ENCODE measurements around the gene ZNF358. TPM values are rescaled to one million over a fixed set of nuclear protein-coding genes. Genes with fewer than 3 reads are reported as not detected.

The ZNF358 gene
- total and polyA plus RNA-seq, 2 donors: 7.1 to 23.5 TPM

GRCh38 chr19:7513809-7514642 is 1.9 kb upstream of the ZNF358 start:
- H3K27me3 ChIP-seq (ENCODE audit: control insufficient read depth in 2 of 2, insufficient read depth in 1 of 2, low read length in 1 of 2): peaks cover 3 to 31% of the 10 kb centered on the region in 2 donors
- peaks cover 7 to 11% of the 10 kb centered on the region in 2 donors for H3K4me1 ChIP-seq (ENCODE audit: control insufficient read depth in 2 of 2, insufficient read depth in 2 of 2, low read length in 2 of 2)
- H3K9me3 ChIP-seq (ENCODE audit: control insufficient read depth in 2 of 2, insufficient read depth in 1 of 2, low read length in 1 of 2): no peaks in the 10 kb centered on the region
- H3K4me3 ChIP-seq (ENCODE audit: low read length in 2 of 2): no peak overlapping the region
- no peak overlapping the region for H3K27ac ChIP-seq (ENCODE audit: low read depth in 1 of 2, low read length in 1 of 2)
- 96% methylated on average over 5 of the region's 5 CpGs for WGBS
- DNase-seq (ENCODE audit: low read depth in 6 of 9, low spot score in 9 of 9): no peak
- H3K36me3 ChIP-seq (ENCODE audit: control insufficient read depth in 2 of 2, insufficient read depth in 2 of 2, low read length in 1 of 2): no peaks in the 10 kb centered on the region

- no peak for DNase-seq (ENCODE audit: low read depth in 6 of 9, low spot score in 9 of 9)
- Histone ChIP-seq H3K4me1 (ENCODE audit: control insufficient read depth in 2 of 2, insufficient read depth in 2 of 2, low read length in 2 of 2) (peaks cover 7 to 11% of the 10 kb centered on the region in 2 donors), H3K27me3 (ENCODE audit: control insufficient read depth in 2 of 2, insufficient read depth in 1 of 2, low read length in 1 of 2) (peaks cover 3 to 31% of the 10 kb centered on the region in 2 donors), H3K4me3 (ENCODE audit: low read length in 2 of 2) (no peak overlapping the region), H3K36me3 (ENCODE audit: control insufficient read depth in 2 of 2, insufficient read depth in 2 of 2, low read length in 1 of 2) (peaks cover 0 to 5% of the 10 kb centered on the region in 2 donors), H3K9me3 (ENCODE audit: control insufficient read depth in 2 of 2, insufficient read depth in 1 of 2, low read length in 1 of 2) (no peaks in the 10 kb centered on the region), H3K27ac (ENCODE audit: low read depth in 1 of 2, low read length in 1 of 2) (peak overlapping the region; percentile 33 to 45)
- WGBS: 92% methylated on average over 13 of the region's 13 CpGs
These were observed 726 bp upstream of the ZNF358 start for GRCh38 chr19:7515110-7515644.

- Histone ChIP-seq H3K9me3 (ENCODE audit: control insufficient read depth in 2 of 2, insufficient read depth in 1 of 2, low read length in 1 of 2) (no peaks in the 10 kb centered on the region), H3K4me1 (ENCODE audit: control insufficient read depth in 2 of 2, insufficient read depth in 2 of 2, low read length in 2 of 2) (peaks cover 7 to 11% of the 10 kb centered on the region in 2 donors), H3K27ac (ENCODE audit: low read depth in 1 of 2, low read length in 1 of 2) (no peak overlapping the region), H3K4me3 (ENCODE audit: low read length in 2 of 2) (peak overlapping the region; percentile 50 to 66), H3K36me3 (ENCODE audit: control insufficient read depth in 2 of 2, insufficient read depth in 2 of 2, low read length in 1 of 2) (peaks cover 0 to 5% of the 10 kb centered on the region in 2 donors), H3K27me3 (ENCODE audit: control insufficient read depth in 2 of 2, insufficient read depth in 1 of 2, low read length in 1 of 2) (peaks cover 3 to 31% of the 10 kb centered on the region in 2 donors)
- no peak for DNase-seq (ENCODE audit: low read depth in 6 of 9, low spot score in 9 of 9)
- WGBS: 5% methylated on average over 28 of the region's 28 CpGs
These were observed 430 bp downstream of the ZNF358 start for GRCh38 chr19:7516333-7516732.

- DNase-seq (ENCODE audit: low read depth in 6 of 9, low spot score in 9 of 9): no peak
- WGBS: 92% methylated on average over 4 of the region's 4 CpGs
- peaks cover 3 to 31% of the 10 kb centered on the region in 2 donors for H3K27me3 ChIP-seq (ENCODE audit: control insufficient read depth in 2 of 2, insufficient read depth in 1 of 2, low read length in 1 of 2)
- peaks cover 7 to 14% of the 10 kb centered on the region in 2 donors for H3K4me1 ChIP-seq (ENCODE audit: control insufficient read depth in 2 of 2, insufficient read depth in 2 of 2, low read length in 2 of 2)
- no peaks in the 10 kb centered on the region for H3K9me3 ChIP-seq (ENCODE audit: control insufficient read depth in 2 of 2, insufficient read depth in 1 of 2, low read length in 1 of 2)
- H3K27ac ChIP-seq (ENCODE audit: low read depth in 1 of 2, low read length in 1 of 2): peak overlapping the region in 1 of 2 donors; percentile 38
- H3K4me3 ChIP-seq (ENCODE audit: low read length in 2 of 2): peak overlapping the region; percentile 50 to 66
- peaks cover 0 to 5% of the 10 kb centered on the region in 2 donors for H3K36me3 ChIP-seq (ENCODE audit: control insufficient read depth in 2 of 2, insufficient read depth in 2 of 2, low read length in 1 of 2)
These were observed 975 bp downstream of the ZNF358 start for GRCh38 chr19:7516878-7517277.

GRCh38 chr19:7519361-7520130 is 3.6 kb downstream of the ZNF358 start:
- no peak for DNase-seq (ENCODE audit: low read depth in 6 of 9, low spot score in 9 of 9)
- Histone ChIP-seq H3K27ac (ENCODE audit: low read depth in 1 of 2, low read length in 1 of 2) (no peak overlapping the region), H3K4me3 (ENCODE audit: low read length in 2 of 2) (no peak overlapping the region), H3K36me3 (ENCODE audit: control insufficient read depth in 2 of 2, insufficient read depth in 2 of 2, low read length in 1 of 2) (peaks cover 2 to 5% of the 10 kb centered on the region in 2 donors), H3K9me3 (ENCODE audit: control insufficient read depth in 2 of 2, insufficient read depth in 1 of 2, low read length in 1 of 2) (no peaks in the 10 kb centered on the region), H3K4me1 (ENCODE audit: control insufficient read depth in 2 of 2, insufficient read depth in 2 of 2, low read length in 2 of 2) (peaks cover 17 to 27% of the 10 kb centered on the region in 2 donors), H3K27me3 (ENCODE audit: control insufficient read depth in 2 of 2, insufficient read depth in 1 of 2, low read length in 1 of 2) (peaks cover 3 to 25% of the 10 kb centered on the region in 2 donors)
- 98% methylated on average over 74 of the region's 74 CpGs for WGBS

GRCh38 chr19:7520131-7521051 is 4.5 kb downstream of the ZNF358 start:
- H3K4me1 ChIP-seq (ENCODE audit: control insufficient read depth in 2 of 2, insufficient read depth in 2 of 2, low read length in 2 of 2): peaks cover 17 to 27% of the 10 kb centered on the region in 2 donors
- no peaks in the 10 kb centered on the region for H3K9me3 ChIP-seq (ENCODE audit: control insufficient read depth in 2 of 2, insufficient read depth in 1 of 2, low read length in 1 of 2)
- no peak overlapping the region for H3K4me3 ChIP-seq (ENCODE audit: low read length in 2 of 2)
- no peak for DNase-seq (ENCODE audit: low read depth in 6 of 9, low spot score in 9 of 9)
- peaks cover 5 to 7% of the 10 kb centered on the region in 2 donors for H3K36me3 ChIP-seq (ENCODE audit: control insufficient read depth in 2 of 2, insufficient read depth in 2 of 2, low read length in 1 of 2)
- 98% methylated on average over 51 of the region's 51 CpGs for WGBS
- H3K27me3 ChIP-seq (ENCODE audit: control insufficient read depth in 2 of 2, insufficient read depth in 1 of 2, low read length in 1 of 2): peaks cover 0 to 20% of the 10 kb centered on the region in 2 donors
- H3K27ac ChIP-seq (ENCODE audit: low read depth in 1 of 2, low read length in 1 of 2): no peak overlapping the region

- no peak for DNase-seq (ENCODE audit: low read depth in 6 of 9, low spot score in 9 of 9)
- H3K4me1 ChIP-seq (ENCODE audit: control insufficient read depth in 2 of 2, insufficient read depth in 2 of 2, low read length in 2 of 2): peaks cover 13 to 21% of the 10 kb centered on the region in 2 donors
- no peak overlapping the region for H3K4me3 ChIP-seq (ENCODE audit: low read length in 2 of 2)
- H3K36me3 ChIP-seq (ENCODE audit: control insufficient read depth in 2 of 2, insufficient read depth in 2 of 2, low read length in 1 of 2): peaks cover 8 to 12% of the 10 kb centered on the region in 2 donors
- WGBS: 64% methylated on average over 10 of the region's 10 CpGs
- peaks cover 0 to 12% of the 10 kb centered on the region in 2 donors for H3K27me3 ChIP-seq (ENCODE audit: control insufficient read depth in 2 of 2, insufficient read depth in 1 of 2, low read length in 1 of 2)
- no peaks in the 10 kb centered on the region for H3K9me3 ChIP-seq (ENCODE audit: control insufficient read depth in 2 of 2, insufficient read depth in 1 of 2, low read length in 1 of 2)
- H3K27ac ChIP-seq (ENCODE audit: low read depth in 1 of 2, low read length in 1 of 2): no peak overlapping the region
These were observed 5.7 kb downstream of the ZNF358 start for GRCh38 chr19:7521551-7522071.
